PC-3 (cell line): ENCODE results near the gene HDAC10. TPM values are rescaled to one million over a fixed set of nuclear protein-coding genes. Genes with fewer than 3 reads are reported as not detected.

ENCODE experiments used
- ATAC-seq: fragments of 200-7000 bp; cut with Tn5 transposase; 2 replicates; pipeline ENCODE4 v1.9.1; 2020; ENCODE audit warnings: mild to moderate bottlenecking, moderate library complexity
- BruUV-seq: library from RNA; stranded (reverse); fragments of 400-500 nt; replicated peaks from 2 replicates; lab custom pipeline; 2021; lab: Mats Ljungman, UMichigan
- CTCF ChIA-PET: fragments of 300-600 bp; sonication (Branson Sonifier 250); formaldehyde crosslinking; loops from one replicate; lab custom pipeline; 2022; ENCODE audit warnings: antibody characterized with exemption; lab: Charles Lee
- POLR2A ChIA-PET: fragments of 300-600 bp; sonication (Branson Sonifier 250); formaldehyde crosslinking; loops from one replicate; lab custom pipeline; 2022; ENCODE audit warnings: antibody characterized with exemption; ENCODE audit not compliant: unreplicated experiment; lab: Charles Lee
- DNase-seq: peaks from one replicate; pipeline ENCODE4 v3.0.0-alpha.2; 2015
- H2AFZ ChIP-seq: fragments of 300-600 bp; sonication (generic); 2 replicates; pipeline ENCODE4 v1.6.0; 2016; ENCODE audit warnings: antibody characterized with exemption, low read length
- H3F3A ChIP-seq: fragments of 300-600 bp; sonication (generic); one replicate; pipeline ENCODE4 v1.6.0; 2017; ENCODE audit warnings: antibody characterized with exemption, low read length, control low read depth, mild to moderate bottlenecking; ENCODE audit not compliant: unreplicated experiment
- H3K27ac ChIP-seq: fragments of 300-600 bp; sonication (generic); 2 replicates; pipeline ENCODE4 v1.5.1; 2016; ENCODE audit warnings: mild to moderate bottlenecking, low read length
- H3K27me3 ChIP-seq: fragments of 300-600 bp; sonication (generic); 2 replicates; pipeline ENCODE4 v1.6.1; 2016; ENCODE audit warnings: low read length, mixed read lengths
- H3K36me3 ChIP-seq: fragments of 300-600 bp; sonication (generic); 2 replicates; pipeline ENCODE4 v1.6.1; 2016; ENCODE audit warnings: low read depth, mixed run types, low read length, mixed read lengths
- H3K4me1 ChIP-seq: fragments of 300-600 bp; sonication (generic); 2 replicates; pipeline ENCODE4 v1.5.1; 2016; ENCODE audit warnings: low read length; ENCODE audit not compliant: insufficient read depth
- H3K4me2 ChIP-seq: fragments of 300-600 bp; sonication (generic); 2 replicates; pipeline ENCODE4 v1.6.0; 2016; ENCODE audit warnings: low read length
- H3K4me3 ChIP-seq: fragments of 300-600 bp; sonication (generic); 2 replicates; pipeline ENCODE4 v1.5.1; 2016; ENCODE audit warnings: mild to moderate bottlenecking, low read length, mixed read lengths
- H3K79me2 ChIP-seq: fragments of 300-600 bp; sonication (generic); 2 replicates; pipeline ENCODE4 v1.6.1; 2017; ENCODE audit warnings: low read length, mixed read lengths
- H3K9ac ChIP-seq: fragments of 300-600 bp; sonication (generic); 2 replicates; pipeline ENCODE4 v1.6.0; 2016; ENCODE audit warnings: mild to moderate bottlenecking, low read length
- H3K9me2 ChIP-seq: fragments of 300-600 bp; sonication (generic); replicated peaks from 2 replicates; pipeline ENCODE4 v1.6.1; 2016; ENCODE audit warnings: mixed run types, low read length, mixed read lengths
- H3K9me3 ChIP-seq: fragments of 300-600 bp; sonication (generic); 2 replicates; pipeline ENCODE4 v1.6.1; 2016; ENCODE audit warnings: low read length, mixed read lengths
- H4K20me1 ChIP-seq: fragments of 300-600 bp; sonication (generic); 2 replicates; pipeline ENCODE4 v1.6.1; 2016; ENCODE audit warnings: low read length, mixed read lengths
- CTCF ChIP-seq: fragments of 300-600 bp; sonication (generic); conservative IDR thresholded peaks from 2 replicates; pipeline ENCODE4 v1.5.1; 2017; ENCODE audit warnings: antibody characterized with exemption, low read depth, mild to moderate bottlenecking, low read length
- EZH2 ChIP-seq: fragments of 300-600 bp; sonication (generic); IDR thresholded peaks from one replicate; pipeline ENCODE4 v1.6.1; 2017; ENCODE audit warnings: antibody characterized with exemption, mild to moderate bottlenecking, low read length; ENCODE audit not compliant: unreplicated experiment
- EZH2phosphoT487 ChIP-seq: fragments of 300-600 bp; sonication (generic); IDR thresholded peaks from 2 replicates; pipeline ENCODE4 v1.6.1; 2018; ENCODE audit warnings: mild to moderate bottlenecking, antibody characterized with exemption, low read length, borderline replicate concordance
- intact Hi-C: fragments of 100-400 bp; cut with micrococcal nuclease; formaldehyde crosslinking; loops from 2 replicates; pipeline ENCODE4 v1.9.0; 2023
- total RNA-seq: library from RNA; depleted of rRNA; stranded (reverse); fragments of >200 nt; gene quantifications from 2 replicates; pipeline ENCODE4 v1.2.3, GENCODE V29; 2014

Gene HDAC10
- total RNA-seq, 1 experiment from 2014 or later, result 25.8 TPM

- H3K9me3 ChIP-seq, result no peaks in the 10 kb centered on the region
- H3K9me2 ChIP-seq, result no peaks in the 10 kb centered on the region
- intact Hi-C loops, result no loop called here
- TF ChIP-seq CTCF, result no peak
- no peak for TF ChIP-seq EZH2
- no peak for TF ChIP-seq EZH2phosphoT487
- no peaks in the 10 kb centered on the region for H4K20me1 ChIP-seq
- peak overlapping the region; percentile 99 for H3K4me2 ChIP-seq
- peak overlapping the region; percentile 99 for H3K4me3 ChIP-seq
- peak overlapping the region; percentile 94 for H2AFZ ChIP-seq
- peak overlapping the region; percentile 97 for H3K9ac ChIP-seq
- no peaks in the 10 kb centered on the region; the same call in 1 of the 2 replicates for H3K36me3 ChIP-seq
- DNase-seq (no peak), ATAC-seq (peak; percentile 7; the same call in 1 of the 2 replicates)
- ChIA-PET POLR2A (no interaction called here), CTCF (no interaction called here)
- BruUV-seq, result no TSS peak
- peaks cover 9% of the 10 kb centered on the region; the same call in 1 of the 2 replicates for H3K4me1 ChIP-seq
- no peaks in the 10 kb centered on the region for H3K27me3 ChIP-seq
- peak overlapping the region; percentile 81; the same call in 1 of the 2 replicates for H3K27ac ChIP-seq
- peaks cover 63% of the 10 kb centered on the region for H3K79me2 ChIP-seq
- no peaks in the 10 kb centered on the region for H3F3A ChIP-seq
Observed at GRCh38 chr22:50243685-50244419, 7.2 kb downstream of the HDAC10 start.

- Histone ChIP-seq H3F3A (no peaks in the 10 kb centered on the region), H3K9me2 (no peaks in the 10 kb centered on the region), H3K9ac (peak overlapping the region; percentile 97; the same call in 1 of the 2 replicates), H3K4me1 (peaks cover 9% of the 10 kb centered on the region; the same call in 1 of the 2 replicates), H3K36me3 (no peaks in the 10 kb centered on the region; the same call in 1 of the 2 replicates), H3K4me2 (peak overlapping the region; percentile 99), H3K9me3 (no peaks in the 10 kb centered on the region), H4K20me1 (no peaks in the 10 kb centered on the region), H3K79me2 (peaks cover 65% of the 10 kb centered on the region), H3K27ac (no peak overlapping the region), H2AFZ (no peak overlapping the region), H3K4me3 (peak overlapping the region; percentile 99), H3K27me3 (no peaks in the 10 kb centered on the region)
- DNase-seq, result peak; percentile 18
- POLR2A ChIA-PET, result no interaction called here
- ATAC-seq, result no peak
- no TSS peak for BruUV-seq
- intact Hi-C loops, result no loop called here
- TF ChIP-seq EZH2, result no peak
- TF ChIP-seq EZH2phosphoT487, result no peak
- no peak for TF ChIP-seq CTCF
- CTCF ChIA-PET, result no interaction called here
Observed at GRCh38 chr22:50242406-50242949, 8.6 kb downstream of the HDAC10 start.

- intact Hi-C loops, result no loop called here
- CTCF ChIA-PET, result no interaction called here
- H2AFZ ChIP-seq, result no peak overlapping the region
- H3K4me3 ChIP-seq, result no peak overlapping the region
- H3K27ac ChIP-seq, result no peak overlapping the region
- H3K36me3 ChIP-seq, result no peaks in the 10 kb centered on the region; the same call in 1 of the 2 replicates
- no peak for ATAC-seq
- no peaks in the 10 kb centered on the region for H3K27me3 ChIP-seq
- no peak for DNase-seq
- no TSS peak for BruUV-seq
- TF ChIP-seq EZH2 (no peak), EZH2phosphoT487 (no peak), CTCF (no peak)
- H3F3A ChIP-seq, result no peaks in the 10 kb centered on the region
- H3K9me2 ChIP-seq, result no peaks in the 10 kb centered on the region
- no peaks in the 10 kb centered on the region for H3K9me3 ChIP-seq
- no peaks in the 10 kb centered on the region for H4K20me1 ChIP-seq
- H3K9ac ChIP-seq, result no peak overlapping the region
- H3K4me2 ChIP-seq, result no peak overlapping the region
- POLR2A ChIA-PET, result no interaction called here
- peaks cover 70% of the 10 kb centered on the region for H3K79me2 ChIP-seq
- H3K4me1 ChIP-seq, result no peaks in the 10 kb centered on the region
Observed at GRCh38 chr22:50238755-50239154, 12.3 kb downstream of the HDAC10 start.
